Endodermal cell (in vitro differentiated cells): Measurements from ENCODE around the gene BPTF. TPM values are rescaled to one million over a fixed set of nuclear protein-coding genes. Genes with fewer than 3 reads are reported as not detected.
"Not testable (repeated sequence)": the region's sequence is repeated elsewhere in the genome, so short reads cannot be mapped to it uniquely, and the experiment has no call there.

Source experiments
- DNase-seq: peaks from one replicate; pipeline ENCODE4 v3.0.0-alpha.2; 2017
- H3K27ac ChIP-seq: 2 replicates; pipeline ENCODE4 v1.5.1; 2013; ENCODE audit warnings: mild to moderate bottlenecking, low read depth, low read length, moderate library complexity
- H3K27me3 ChIP-seq: 2 replicates; pipeline ENCODE4 v1.6.1; 2013; ENCODE audit warnings: mild to moderate bottlenecking, low read length, moderate library complexity; ENCODE audit not compliant: insufficient read depth, control insufficient read depth, poor library complexity, severe bottlenecking
- H3K36me3 ChIP-seq: 2 replicates; pipeline ENCODE4 v1.7.0; 2013; ENCODE audit warnings: mild to moderate bottlenecking, low read length, moderate library complexity; ENCODE audit not compliant: control insufficient read depth, insufficient read depth
- H3K4me1 ChIP-seq: one replicate; pipeline ENCODE4 v1.7.0; 2013; ENCODE audit warnings: low read length; ENCODE audit not compliant: control insufficient read depth, insufficient read depth
- H3K4me3 ChIP-seq: 2 replicates; pipeline ENCODE4 v1.5.1; 2013; ENCODE audit warnings: mild to moderate bottlenecking, low read length, moderate library complexity
- H3K9ac ChIP-seq: 2 replicates; pipeline ENCODE4 v1.6.1; 2013; ENCODE audit warnings: mild to moderate bottlenecking, low read length, moderate library complexity; ENCODE audit not compliant: poor library complexity, severe bottlenecking; ENCODE audit errors: extremely low read depth
- H3K9me3 ChIP-seq: 2 replicates; pipeline ENCODE4 v1.6.1; 2013; ENCODE audit warnings: mild to moderate bottlenecking, low read length, moderate library complexity; ENCODE audit not compliant: control insufficient read depth
- H3K27ac Mint-ChIP-seq: 2 replicates; pipeline ENCODE4 v1.8.0; 2020; ENCODE audit warnings: mixed read lengths
- H3K27me3 Mint-ChIP-seq: 2 replicates; pipeline ENCODE4 v1.8.0; 2021; ENCODE audit warnings: mild to moderate bottlenecking, mixed read lengths; ENCODE audit not compliant: insufficient read depth
- H3K36me3 Mint-ChIP-seq: 2 replicates; pipeline ENCODE4 v1.8.0; 2020; ENCODE audit warnings: low read depth, mixed read lengths
- H3K4me1 Mint-ChIP-seq: 2 replicates; pipeline ENCODE4 v1.8.0; 2020; ENCODE audit warnings: mixed read lengths
- H3K4me3 Mint-ChIP-seq: 2 replicates; pipeline ENCODE4 v1.8.0; 2020; ENCODE audit warnings: mild to moderate bottlenecking, moderate library complexity, mixed read lengths
- H3K9me3 Mint-ChIP-seq: 2 replicates; pipeline ENCODE4 v1.8.0; 2020; ENCODE audit warnings: mild to moderate bottlenecking, mixed read lengths
- CTCF ChIP-seq: fragments of 200-600 bp; sonication (generic); conservative IDR thresholded peaks from 2 replicates; pipeline ENCODE4 v1.5.0; 2021; ENCODE audit warnings: antibody characterized with exemption, mild to moderate bottlenecking
- WGBS, 2 experiments: methylation state at CpG; one replicate each; pipeline versions ENCODE4 v1.1.5 to v1.1.7; 2013; ENCODE audit warnings: missing lambda C conversion rate in 2 of 2, mixed read lengths in 1 of 2; ENCODE audit not compliant: insufficient coverage in 1 of 2, insufficient read length in 1 of 2; 5-methylcytosine and 5-hydroxymethylcytosine counted together
- total RNA-seq, 2 donors: library from RNA; stranded (reverse); fragmentation: NEBNext Ultra II Directional in 1 of 2; extraction: Animal tissue kit (Norgen Biotek cat#: 25700) in 1 of 2; gene quantifications; 2 replicates in 1 of 2; 3 replicates in 1 of 2; pipeline ENCODE4 v1.2.1, GENCODE V29; 2021

BPTF gene
- total RNA-seq, 2 donors from 2014 or later, result 184 to 198 TPM

DNA sequence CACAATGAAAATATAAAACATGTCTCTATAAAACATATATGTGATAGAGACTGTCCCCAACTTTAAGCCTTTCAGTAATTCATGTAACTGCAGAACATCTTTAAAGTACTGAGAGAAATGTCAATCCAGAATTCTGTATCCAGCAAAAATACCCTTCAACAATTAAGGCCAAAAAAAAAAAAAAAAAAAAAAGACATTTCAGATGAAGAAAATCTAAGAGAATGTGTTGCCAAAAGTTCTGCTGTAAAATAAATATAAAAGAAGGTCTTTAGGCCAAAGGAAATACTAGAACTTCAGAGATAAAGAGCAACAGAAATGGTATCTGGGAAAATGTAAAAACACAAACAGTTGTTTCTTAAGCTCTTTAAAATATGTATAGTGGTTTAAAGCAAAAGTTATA is 17.3 kb downstream of the BPTF start:
- H3K4me1 Mint-ChIP-seq, result peaks cover 3% of the 10 kb centered on the region
- no peak overlapping the region for H3K4me3 ChIP-seq
- H3K9me3 Mint-ChIP-seq, result no peaks in the 10 kb centered on the region
- no peaks in the 10 kb centered on the region for H3K9me3 ChIP-seq
- H3K4me3 Mint-ChIP-seq, result no peak overlapping the region
- no peak overlapping the region for H3K27ac ChIP-seq
- H3K27ac Mint-ChIP-seq, result no peak overlapping the region
- H3K36me3 Mint-ChIP-seq, result peaks cover 4% of the 10 kb centered on the region
- H3K4me1 ChIP-seq, result no peaks in the 10 kb centered on the region
- H3K27me3 ChIP-seq, result no peaks in the 10 kb centered on the region
- DNase-seq, result no peak
- no peaks in the 10 kb centered on the region for H3K27me3 Mint-ChIP-seq
- H3K9ac ChIP-seq, result no peak overlapping the region
- H3K36me3 ChIP-seq, result peaks cover 6% of the 10 kb centered on the region
- TF ChIP-seq CTCF, result no peak

DNA sequence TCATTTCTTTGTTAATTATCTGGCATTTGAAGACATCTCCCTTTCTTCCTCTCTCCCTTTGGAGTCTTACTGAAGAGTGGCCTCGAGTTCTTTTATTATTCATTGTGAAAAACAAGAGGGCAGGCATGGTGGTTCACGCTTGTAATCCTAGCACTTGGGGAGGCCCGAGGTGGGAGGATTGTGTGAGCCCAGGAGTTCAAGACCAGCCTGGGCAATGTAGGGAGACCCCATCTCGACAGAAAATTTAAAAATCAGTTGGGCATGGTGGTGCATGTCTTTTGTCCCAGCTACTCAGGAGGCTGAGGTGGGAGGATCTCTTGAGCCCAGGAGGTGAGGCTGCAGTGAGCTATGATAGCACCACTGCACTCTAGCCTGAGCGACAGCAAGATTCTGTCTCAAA is 20.1 kb downstream of the BPTF start:
- H3K4me3 Mint-ChIP-seq, result no peak overlapping the region
- Histone ChIP-seq H3K9ac (no peak overlapping the region), H3K9me3 (peaks cover 4% of the 10 kb centered on the region), H3K4me1 (no peaks in the 10 kb centered on the region), H3K27ac (no peak overlapping the region), H3K4me3 (no peak overlapping the region), H3K36me3 (no peaks in the 10 kb centered on the region), H3K27me3 (no peaks in the 10 kb centered on the region)
- H3K27me3 Mint-ChIP-seq, result no peaks in the 10 kb centered on the region
- 92% methylated on average over 3 to 4 of the region's 5 CpGs for whole genome bisulfite sequencing, 2 experiments
- TF ChIP-seq CTCF, result no peak
- H3K27ac Mint-ChIP-seq, result peak overlapping the region; percentile 19
- DNase-seq, result no peak
- peaks cover 4% of the 10 kb centered on the region for H3K9me3 Mint-ChIP-seq
- H3K36me3 Mint-ChIP-seq, result peaks cover 12% of the 10 kb centered on the region
- peaks cover 3% of the 10 kb centered on the region for H3K4me1 Mint-ChIP-seq

- H3K9me3 Mint-ChIP-seq, H3K27me3 Mint-ChIP-seq, H3K9me3 ChIP-seq, H3K36me3 ChIP-seq, H3K27ac Mint-ChIP-seq, H3K4me1 ChIP-seq, H3K27ac ChIP-seq, H3K4me3 ChIP-seq, H3K9ac ChIP-seq, H3K27me3 ChIP-seq, H3K4me3 Mint-ChIP-seq, DNase-seq: not testable (repeated sequence)
- Mint-ChIP-seq H3K36me3 (peaks cover 14% of the 10 kb centered on the region), H3K4me1 (peaks cover 17% of the 10 kb centered on the region)
- 93 to 96% methylated on average over 3 to 5 of the region's 5 CpGs for WGBS, 2 experiments
These were observed 22.9 kb downstream of the BPTF start for GRCh38 chr17:67848189-67848588.

DNA sequence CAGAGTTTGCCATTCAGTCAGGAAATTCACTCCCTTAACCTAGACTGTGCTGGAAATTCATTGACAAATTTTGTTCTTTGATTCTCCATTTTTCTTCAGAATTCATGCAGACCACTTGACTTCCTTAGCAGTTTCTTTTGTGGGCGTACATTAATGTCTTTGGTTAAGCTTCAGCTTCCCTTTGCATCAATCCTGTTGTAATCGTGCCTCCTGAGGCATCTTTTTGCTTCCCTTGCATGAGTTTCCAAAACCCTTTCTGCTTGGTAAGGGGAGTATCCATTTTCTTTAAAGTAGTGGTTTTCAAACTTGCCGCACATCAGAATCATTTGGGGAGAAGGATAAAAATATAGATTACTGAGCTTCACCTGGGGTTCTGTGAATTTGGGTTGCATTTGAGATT is 23.5 kb downstream of the BPTF start:
- H3K4me3 ChIP-seq, H3K9me3 ChIP-seq, H3K4me3 Mint-ChIP-seq, H3K4me1 ChIP-seq, H3K9ac ChIP-seq, H3K27ac Mint-ChIP-seq, DNase-seq, H3K9me3 Mint-ChIP-seq, H3K27ac ChIP-seq, H3K27me3 ChIP-seq, H3K36me3 ChIP-seq, H3K27me3 Mint-ChIP-seq: not testable (repeated sequence)
- Mint-ChIP-seq H3K36me3 (peaks cover 19% of the 10 kb centered on the region), H3K4me1 (peaks cover 17% of the 10 kb centered on the region)
- WGBS, 2 experiments, result 97 to 100% methylated on average over 1 to 3 of the region's 3 CpGs
